GM19043 (cell line): Measurements from ENCODE around the gene HAGH.
A peak's percentile ranks its signal among the peaks of the same experiment; 100 is the strongest.
"Not testable (repeated sequence)": the region's sequence is repeated elsewhere in the genome, so short reads cannot be mapped to it uniquely, and the experiment has no call there.

Experiments used
- ATAC-seq: cut with Tn5 transposase; IDR thresholded peaks from one replicate; pipeline ENCODE4 v1.9.1; 2021; ENCODE audit warnings: low read depth; ENCODE audit not compliant: unreplicated experiment

Gene HAGH

GRCh38 chr16:1826691-1827573 lies at the start of gene HAGH, which contains the start of gene FAHD1:
Gene HAGH, minus strand, starts transcription at chr16:1826825. Its CDS starts 38 bp downstream, at chr16:1826787.
Gene FAHD1, plus strand, starts transcription at chr16:1827206. Its CDS starts 33 bp downstream, at chr16:1827239.
- peak; percentile 88 for ATAC-seq

GRCh38 chr16:1876066-1876465 lies 49.4 kb upstream of the HAGH start:
- not testable (repeated sequence) for ATAC-seq

- no peak for ATAC-seq
These were observed 48.2 kb upstream of the HAGH start for GRCh38 chr16:1874854-1875253.

GRCh38 chr16:1871974-1872635 lies 45.5 kb upstream of the HAGH start, which contains the start of gene MEIOB:
Gene MEIOB, minus strand, starts transcription at chr16:1872164. Its CDS starts 3,989 bp downstream, at chr16:1868175.
- no peak for ATAC-seq

- no peak for ATAC-seq
These were observed 43.9 kb upstream of the HAGH start for GRCh38 chr16:1870365-1871082.

- ATAC-seq = no peak
These were observed 39.5 kb upstream of the HAGH start for GRCh38 chr16:1865902-1866690.

GRCh38 chr16:1863681-1864460 lies 37.2 kb upstream of the HAGH start:
- ATAC-seq = no peak

GRCh38 chr16:1862394-1862793 lies 35.8 kb upstream of the HAGH start:
- no peak for ATAC-seq

- ATAC-seq = no peak
These were observed 35.1 kb upstream of the HAGH start for GRCh38 chr16:1861730-1862129.

GRCh38 chr16:1859650-1860049 lies 33.0 kb upstream of the HAGH start:
- ATAC-seq = no peak

- no peak for ATAC-seq
These were observed 31.7 kb upstream of the HAGH start for GRCh38 chr16:1858189-1858865.

- no peak for ATAC-seq
These were observed 30.9 kb upstream of the HAGH start for GRCh38 chr16:1857433-1858097.

- no peak for ATAC-seq
These were observed 25.2 kb upstream of the HAGH start for GRCh38 chr16:1851793-1852192.

- ATAC-seq = no peak
These were observed 24.4 kb upstream of the HAGH start for GRCh38 chr16:1850981-1851380.

- no peak for ATAC-seq
These were observed 19.8 kb upstream of the HAGH start for GRCh38 chr16:1846416-1846815.

GRCh38 chr16:1845985-1846384 lies 19.4 kb upstream of the HAGH start:
- ATAC-seq = no peak

- no peak for ATAC-seq
These were observed 12.9 kb upstream of the HAGH start for GRCh38 chr16:1839554-1839953.

- no peak for ATAC-seq
These were observed 7.5 kb upstream of the HAGH start for GRCh38 chr16:1834096-1834495.
